H9 (cell line): Measurements from ENCODE around the gene INSRR. TPM values are rescaled to one million over a fixed set of nuclear protein-coding genes. Genes with fewer than 3 reads are reported as not detected.

Source experiments
- DNase-seq: peaks from one replicate; pipeline ENCODE4 v3.0.0-alpha.2; 2017
- H2AFZ ChIP-seq: one replicate; pipeline ENCODE4 v1.6.1; 2013; ENCODE audit warnings: mild to moderate bottlenecking, low read length, control low read depth, moderate library complexity
- H2AK5ac ChIP-seq: 2 replicates; pipeline ENCODE4 v1.6.1; 2013; ENCODE audit warnings: low read length, control low read depth, mixed read lengths; ENCODE audit not compliant: insufficient read length
- H2BK120ac ChIP-seq: one replicate; pipeline ENCODE4 v1.6.1; 2013; ENCODE audit warnings: low read depth, mild to moderate bottlenecking, low read length, control low read depth, inconsistent platforms; ENCODE audit not compliant: poor library complexity, severe bottlenecking
- H2BK12ac ChIP-seq: 2 replicates; pipeline ENCODE4 v1.6.1; 2013; ENCODE audit warnings: low read length, control low read depth, mixed read lengths, low read depth; ENCODE audit not compliant: insufficient read length
- H2BK15ac ChIP-seq: 2 replicates; pipeline ENCODE4 v1.6.1; 2013; ENCODE audit warnings: low read depth, low read length, control low read depth
- H2BK20ac ChIP-seq: one replicate; pipeline ENCODE4 v1.6.1; 2013; ENCODE audit warnings: low read depth, mild to moderate bottlenecking, low read length, control low read depth, inconsistent platforms; ENCODE audit not compliant: poor library complexity, severe bottlenecking
- H2BK5ac ChIP-seq: 2 replicates; pipeline ENCODE4 v1.6.1; 2013; ENCODE audit warnings: low read length, control low read depth, mixed read lengths; ENCODE audit not compliant: insufficient read length
- H3K14ac ChIP-seq: 2 replicates; pipeline ENCODE4 v1.6.1; 2013; ENCODE audit warnings: low read length, control low read depth; ENCODE audit not compliant: insufficient read depth
- H3K18ac ChIP-seq: 2 replicates; pipeline ENCODE4 v1.6.1; 2013; ENCODE audit warnings: low read depth, mild to moderate bottlenecking, mixed read lengths, low read length, control low read depth; ENCODE audit not compliant: insufficient read length
- H3K23ac ChIP-seq: 2 replicates; pipeline ENCODE4 v1.6.1; 2013; ENCODE audit warnings: low read length, control low read depth, mixed read lengths, low read depth; ENCODE audit not compliant: insufficient read length
- H3K23me2 ChIP-seq: 2 replicates; pipeline ENCODE4 v1.6.1; 2013; ENCODE audit warnings: low read depth, mild to moderate bottlenecking, mixed read lengths, low read length, control low read depth; ENCODE audit not compliant: insufficient read length, poor library complexity, severe bottlenecking
- H3K27ac ChIP-seq: 2 replicates; pipeline ENCODE4 v1.5.1; 2013; ENCODE audit warnings: low read length, control low read depth, mixed read lengths, low read depth; ENCODE audit not compliant: insufficient read length
- H3K27me3 ChIP-seq: 2 replicates; pipeline ENCODE4 v1.6.1; 2013; ENCODE audit warnings: low read length, control low read depth, inconsistent platforms; ENCODE audit not compliant: insufficient read depth
- H3K4ac ChIP-seq: 2 replicates; pipeline ENCODE4 v1.6.1; 2013; ENCODE audit warnings: low read depth, mild to moderate bottlenecking, control low read depth, inconsistent platforms, low read length, moderate library complexity
- H3K4me1 ChIP-seq: 2 replicates; pipeline ENCODE4 v1.6.1; 2013; ENCODE audit warnings: low read length, control low read depth, inconsistent platforms; ENCODE audit not compliant: insufficient read depth
- H3K4me2 ChIP-seq: 2 replicates; pipeline ENCODE4 v1.6.1; 2013; ENCODE audit warnings: low read length, control low read depth, mixed read lengths; ENCODE audit not compliant: insufficient read length, insufficient read depth
- H3K56ac ChIP-seq: 2 replicates; pipeline ENCODE4 v1.6.1; 2013; ENCODE audit warnings: low read depth, mild to moderate bottlenecking, mixed read lengths, low read length, control low read depth; ENCODE audit not compliant: insufficient read length
- H3K79me1 ChIP-seq: 2 replicates; pipeline ENCODE4 v1.6.1; 2013; ENCODE audit warnings: low read depth, mild to moderate bottlenecking, moderate library complexity, low read length, control low read depth, inconsistent platforms; ENCODE audit not compliant: insufficient read depth, poor library complexity, severe bottlenecking
- H3K79me2 ChIP-seq: 2 replicates; pipeline ENCODE4 v1.6.1; 2013; ENCODE audit warnings: low read length, control low read depth, inconsistent platforms; ENCODE audit not compliant: insufficient read depth
- H3K9ac ChIP-seq: 2 replicates; pipeline ENCODE4 v1.6.1; 2013; ENCODE audit warnings: low read length, control low read depth, mixed read lengths; ENCODE audit not compliant: insufficient read length; ENCODE audit errors: extremely low read depth
- H3K9me3 ChIP-seq: one replicate; pipeline ENCODE4 v1.6.1; 2013; ENCODE audit warnings: low read depth, low read length, inconsistent platforms; ENCODE audit not compliant: control insufficient read depth
- H3T11ph ChIP-seq: one replicate; pipeline ENCODE4 v1.6.1; 2013; ENCODE audit warnings: mild to moderate bottlenecking, low read length, control low read depth, inconsistent platforms
- H4K20me1 ChIP-seq: one replicate; pipeline ENCODE4 v1.6.1; 2013; ENCODE audit not compliant: control insufficient read depth, insufficient read length, insufficient read depth
- H4K5ac ChIP-seq: 2 replicates; pipeline ENCODE4 v1.6.1; 2013; ENCODE audit warnings: low read depth, mild to moderate bottlenecking, mixed read lengths, low read length, control low read depth; ENCODE audit not compliant: insufficient read length
- H4K8ac ChIP-seq: replicated peaks from 2 replicates; pipeline ENCODE4 v1.6.1; 2013; ENCODE audit warnings: low read length, control low read depth, mixed read lengths, low read depth; ENCODE audit not compliant: insufficient read length
- H4K91ac ChIP-seq: 2 replicates; pipeline ENCODE4 v1.6.1; 2013; ENCODE audit warnings: low read depth, mild to moderate bottlenecking, moderate library complexity, mixed read lengths, low read length, control low read depth; ENCODE audit not compliant: insufficient read length
- H3K27ac Mint-ChIP-seq, 3 experiments: 2 replicates in 2 of 3; 3 replicates in 1 of 3; pipeline ENCODE4 v1.8.0; 2020 to 2021; ENCODE audit warnings: mixed read lengths in 3 of 3, mild to moderate bottlenecking in 1 of 3, moderate library complexity in 1 of 3
- H3K27me3 Mint-ChIP-seq: 2 replicates; pipeline ENCODE4 v1.8.0; 2021; ENCODE audit warnings: low read depth, mild to moderate bottlenecking, moderate library complexity, mixed read lengths
- H3K36me3 Mint-ChIP-seq, 3 experiments: 2 replicates in 2 of 3; 3 replicates in 1 of 3; pipeline ENCODE4 v1.8.0; 2020 to 2021; ENCODE audit warnings: low read depth in 3 of 3, mixed read lengths in 3 of 3; ENCODE audit not compliant: insufficient read depth in 1 of 3
- H3K4me1 Mint-ChIP-seq, 2 experiments: 2 replicates each; pipeline ENCODE4 v1.8.0; 2020; ENCODE audit warnings: mixed read lengths in 2 of 2
- H3K4me3 Mint-ChIP-seq, 2 experiments: 2 replicates in 1 of 2; 3 replicates in 1 of 2; pipeline ENCODE4 v1.8.0; 2020 to 2021; ENCODE audit warnings: mild to moderate bottlenecking in 2 of 2, mixed read lengths in 2 of 2, moderate library complexity in 1 of 2
- H3K9me3 Mint-ChIP-seq, 2 experiments: 2 replicates in 1 of 2; 3 replicates in 1 of 2; pipeline ENCODE4 v1.8.0; 2020; ENCODE audit warnings: mild to moderate bottlenecking in 2 of 2, mixed read lengths in 2 of 2, moderate library complexity in 1 of 2
- WGBS: extraction: QIAGEN DNeasy Blood & Tissue Kit; methylation state at CpG from one replicate; pipeline ENCODE4 v1.1.7; 2013; ENCODE audit warnings: missing lambda C conversion rate, low lambda C conversion rate, mixed read lengths; ENCODE audit not compliant: insufficient read length; ENCODE audit errors: extremely low coverage; 5-methylcytosine and 5-hydroxymethylcytosine counted together
- total RNA-seq: library from RNA; stranded (reverse); gene quantifications from 2 replicates; pipeline ENCODE4 v1.2.1, GENCODE V29; 2021
- TF ChIP-seq, protein P1 (sequence below): fragments of 200-600 bp; sonication (generic); conservative IDR thresholded peaks from 3 replicates; pipeline ENCODE4 v1.8.0; 2021; ENCODE audit warnings: antibody characterized with exemption, mild to moderate bottlenecking

The INSRR gene
- total RNA-seq, 1 experiment from 2014 or later = not detected

DNA sequence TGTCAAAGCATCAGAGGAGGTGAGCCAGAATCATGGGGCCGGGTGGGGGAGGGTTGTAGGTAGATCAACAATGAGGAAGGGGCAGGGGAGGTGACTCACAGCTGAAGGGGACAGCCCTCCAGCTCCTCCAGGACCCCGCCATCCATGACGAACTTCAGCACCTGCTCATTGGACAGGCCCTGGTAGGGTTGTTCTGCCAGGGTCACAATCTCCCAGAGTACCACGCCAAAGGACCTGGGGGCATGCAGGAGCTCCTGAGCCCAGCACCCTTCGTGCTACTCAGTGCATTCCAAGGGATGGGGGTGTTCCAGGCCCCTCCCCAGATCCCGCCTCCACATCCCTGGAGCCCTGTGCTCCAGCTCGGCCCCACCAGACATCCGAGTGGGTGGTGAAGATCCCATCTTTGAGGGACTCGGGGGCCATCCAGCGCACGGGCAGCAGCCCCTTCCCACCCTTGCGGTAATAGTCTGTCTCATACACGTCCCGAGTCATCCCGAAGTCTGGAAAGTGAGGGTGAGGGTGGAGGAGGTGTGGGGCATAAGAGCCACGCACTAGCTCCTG is 17.5 kb downstream of the INSRR start:
- H3K23me2 ChIP-seq = peaks cover 11% of the 10 kb centered on the region
- peaks cover 86% of the 10 kb centered on the region for H3K27me3 Mint-ChIP-seq

More for the DNA sequence above, 17.5 kb downstream of the INSRR start:
- Mint-ChIP-seq H3K27ac (no peak overlapping the region), H3K36me3 (no peaks in the 10 kb centered on the region), H3K4me3 (no peak overlapping the region), H3K9me3 (no peaks in the 10 kb centered on the region; a peak in 1 of 5 replicates), H3K4me1 (peaks cover 9 to 35% of the 10 kb centered on the region in 2 experiments)
- H2BK20ac ChIP-seq = no peak overlapping the region
- no peak overlapping the region for H3K18ac ChIP-seq
- peaks cover 34% of the 10 kb centered on the region for H3K27me3 ChIP-seq
- H2AK5ac ChIP-seq = no peak overlapping the region
- H3K79me2 ChIP-seq = no peaks in the 10 kb centered on the region
- no peak overlapping the region for H3K23ac ChIP-seq
- H3K79me1 ChIP-seq = no peaks in the 10 kb centered on the region
- H4K5ac ChIP-seq = no peak overlapping the region
- H4K91ac ChIP-seq = no peak overlapping the region
- H3K27ac ChIP-seq = no peak overlapping the region
- H4K20me1 ChIP-seq = no peaks in the 10 kb centered on the region
- no peak overlapping the region for H3K4me2 ChIP-seq
- H3K56ac ChIP-seq = no peak overlapping the region
- H3K14ac ChIP-seq = no peak overlapping the region
- no peak for DNase-seq
- H2BK12ac ChIP-seq = no peak overlapping the region
- no peaks in the 10 kb centered on the region for H3K4me1 ChIP-seq
- H3T11ph ChIP-seq = no peak overlapping the region
- H3K9ac ChIP-seq = no peak overlapping the region
- no peak overlapping the region for H2BK120ac ChIP-seq
- WGBS = no CpG with 5 or more reads among the region's 16 CpGs
- H2BK15ac ChIP-seq = no peak overlapping the region
- H2AFZ ChIP-seq = no peak overlapping the region
- H2BK5ac ChIP-seq = no peak overlapping the region
- TF ChIP-seq, protein P1, sequence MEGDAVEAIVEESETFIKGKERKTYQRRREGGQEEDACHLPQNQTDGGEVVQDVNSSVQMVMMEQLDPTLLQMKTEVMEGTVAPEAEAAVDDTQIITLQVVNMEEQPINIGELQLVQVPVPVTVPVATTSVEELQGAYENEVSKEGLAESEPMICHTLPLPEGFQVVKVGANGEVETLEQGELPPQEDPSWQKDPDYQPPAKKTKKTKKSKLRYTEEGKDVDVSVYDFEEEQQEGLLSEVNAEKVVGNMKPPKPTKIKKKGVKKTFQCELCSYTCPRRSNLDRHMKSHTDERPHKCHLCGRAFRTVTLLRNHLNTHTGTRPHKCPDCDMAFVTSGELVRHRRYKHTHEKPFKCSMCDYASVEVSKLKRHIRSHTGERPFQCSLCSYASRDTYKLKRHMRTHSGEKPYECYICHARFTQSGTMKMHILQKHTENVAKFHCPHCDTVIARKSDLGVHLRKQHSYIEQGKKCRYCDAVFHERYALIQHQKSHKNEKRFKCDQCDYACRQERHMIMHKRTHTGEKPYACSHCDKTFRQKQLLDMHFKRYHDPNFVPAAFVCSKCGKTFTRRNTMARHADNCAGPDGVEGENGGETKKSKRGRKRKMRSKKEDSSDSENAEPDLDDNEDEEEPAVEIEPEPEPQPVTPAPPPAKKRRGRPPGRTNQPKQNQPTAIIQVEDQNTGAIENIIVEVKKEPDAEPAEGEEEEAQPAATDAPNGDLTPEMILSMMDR = no peak
- H4K8ac ChIP-seq = no peak overlapping the region
- H3K4ac ChIP-seq = no peak overlapping the region
- H3K9me3 ChIP-seq = no peaks in the 10 kb centered on the region
